Sigmoid colon (tissue), 7 donors: Measurements from ENCODE around the gene HOXA6. TPM values are rescaled to one million over a fixed set of nuclear protein-coding genes. Genes with fewer than 3 reads are reported as not detected.

Experiments
- DNase-seq: peaks from one replicate; pipeline ENCODE4 v3.0.0-alpha.2; 2019
- H3K27ac ChIP-seq, 4 donors: fragments of 200-600 bp; sonication (generic); one replicate each; pipeline ENCODE4 v1.5.1; 2016 to 2019; ENCODE audit warnings: mild to moderate bottlenecking in 1 of 4
- H3K27me3 ChIP-seq, 3 donors: fragments of 200-600 bp; sonication (generic); one replicate each; pipeline ENCODE4 v1.5.1; 2019; ENCODE audit warnings: mild to moderate bottlenecking in 1 of 3
- H3K36me3 ChIP-seq, 4 donors: fragments of 200-600 bp; sonication (generic); one replicate each; pipeline ENCODE4 v1.5.1; 2016 to 2019
- H3K4me1 ChIP-seq, 4 donors: fragments of 200-600 bp; sonication (generic); one replicate each; pipeline ENCODE4 v1.5.1; 2017 to 2019
- H3K4me3 ChIP-seq, 4 donors: fragments of 200-600 bp; sonication (generic); one replicate each; pipeline ENCODE4 v1.5.1; 2017 to 2019; ENCODE audit warnings: mild to moderate bottlenecking in 2 of 4, moderate library complexity in 1 of 4
- H3K9me3 ChIP-seq, 4 donors: fragments of 200-600 bp in 3 of 4; sonication (generic) in 3 of 4; one replicate each; pipeline versions ENCODE4 v1.5.1 to v1.6.1; 2013 to 2019
- CTCF ChIP-seq, 4 experiments: fragments of 450-650 bp in 3 of 4; fragments of 200-600 bp in 1 of 4; IDR thresholded peaks; one replicate each; pipeline ENCODE4 v1.5.1; 2016 to 2019; ENCODE audit warnings: antibody characterized with exemption in 4 of 4, mild to moderate bottlenecking in 3 of 4, moderate library complexity in 2 of 4
- EP300 ChIP-seq, 4 donors: sonication (generic); formaldehyde crosslinking; IDR thresholded peaks; one replicate each; pipeline ENCODE4 v1.6.1; 2017; ENCODE audit warnings: antibody characterized with exemption in 4 of 4
- POLR2A ChIP-seq, 2 donors: fragments of 450-650 bp; IDR thresholded peaks; one replicate each; pipeline ENCODE4 v1.6.1; 2016; ENCODE audit warnings: antibody characterized with exemption in 2 of 2, mild to moderate bottlenecking in 2 of 2, moderate library complexity in 2 of 2
- POLR2AphosphoS5 ChIP-seq, 4 donors: sonication (generic); formaldehyde crosslinking; IDR thresholded peaks; one replicate each; pipeline ENCODE4 v1.6.1; 2017; ENCODE audit warnings: antibody characterized with exemption in 4 of 4
- WGBS, 2 donors: extraction: QIAGEN DNeasy Blood & Tissue Kit; methylation state at CpG; one replicate each; pipeline ENCODE4 v1.1.7; 2013; 5-methylcytosine and 5-hydroxymethylcytosine counted together
- intact Hi-C: fragments of 100-400 bp; cut with DNase I; formaldehyde crosslinking; loops from one replicate; pipeline ENCODE4 v1.15.1; 2023
- polyA plus RNA-seq, 3 donors: library from polyadenylated mRNA; stranded (reverse); fragments of 200-250 nt; gene quantifications; one replicate each; pipeline ENCODE4 v1.2.3, GENCODE V29; 2013
- small RNA-seq, 3 donors: library from RNA; depleted of rRNA; stranded (forward); fragments of <200 nt; gene quantifications; one replicate each; pipeline ENCODE3, GENCODE V24; 2016
- total RNA-seq, 4 donors: library from RNA; depleted of rRNA; stranded (reverse); fragments of >200 nt; gene quantifications; one replicate each; pipeline ENCODE4 v1.1.0, GENCODE V29; 2016
- donor health status: healthy with polysubstance abuse.
- donor health status: Bipolar disorder and iron deficiency.
- donor health status: healthy.

The HOXA6 gene
- total and polyA plus RNA-seq, 7 donors: 1.6 to 10.0 (median 4.5) TPM; not detected in 1

- WGBS, 2 donors: 8 to 19% methylated on average over 35 of the region's 35 CpGs
- peak overlapping the region; percentile 77 to 93 (median 90) for H3K4me3 ChIP-seq
These were observed 49.6 kb downstream of the HOXA6 start for GRCh38 chr7:27097686-27098577.

DNA sequence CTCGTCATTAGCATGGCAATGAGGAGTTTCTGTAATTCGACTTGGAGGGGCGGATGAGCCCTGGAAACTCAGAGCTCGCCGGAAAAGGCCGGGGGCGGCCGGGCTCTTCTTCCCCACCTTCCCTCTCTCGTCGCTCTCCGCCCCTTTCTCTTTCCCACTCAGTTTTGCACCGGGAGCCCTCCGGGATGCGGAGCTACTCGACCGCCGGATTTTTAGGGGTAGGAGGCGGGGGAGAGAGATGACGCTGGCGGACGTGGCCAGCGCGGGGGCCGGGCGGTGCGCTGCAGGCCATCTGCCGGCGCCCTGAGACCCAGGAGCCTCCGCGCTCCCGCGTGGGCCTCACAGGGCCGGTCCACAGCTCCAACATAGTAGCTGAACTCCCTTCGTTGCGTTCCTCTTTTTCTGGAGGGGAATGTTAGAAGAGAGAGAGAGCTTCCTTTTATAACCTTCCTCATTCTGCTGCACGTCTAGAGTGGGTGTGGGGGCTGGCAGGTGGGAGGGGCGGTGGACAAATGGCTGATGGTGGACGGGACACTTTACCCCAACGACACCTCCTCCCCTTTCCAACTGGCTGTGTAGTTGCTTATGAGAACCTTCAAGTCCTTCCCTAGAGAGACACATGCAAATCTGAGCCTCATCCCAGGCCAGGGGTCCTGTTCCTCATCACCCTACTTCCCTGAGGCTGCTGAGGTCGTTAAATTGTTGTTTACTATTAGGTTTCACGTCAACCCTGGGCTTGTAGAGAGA is 50.6 kb downstream of the HOXA6 start:
- H3K27me3 ChIP-seq: no peaks in the 10 kb centered on the region

More at GRCh38 chr7:27097686-27098577, 49.6 kb downstream of the HOXA6 start:
- Histone ChIP-seq H3K27ac (peak overlapping the region; percentile 93 to 99 (median 94)), H3K9me3 (no peaks in the 10 kb centered on the region), H3K27me3 (no peaks in the 10 kb centered on the region), H3K4me1 (peaks cover 0 to 45% (median 29%) of the 10 kb centered on the region in 4 donors), H3K36me3 (no peaks in the 10 kb centered on the region)
- peak; percentile 70 for DNase-seq
- TF ChIP-seq POLR2A (IDR thresholded peaks at IDR 0.05) (no peak), EP300 (IDR thresholded peaks at IDR 0.05) (no peak), CTCF (IDR thresholded peaks at IDR 0.05) (no peak)
- intact Hi-C loops: loop anchor here (2.0 to 10.0 kb wide), 5 partner anchors 33 to 1233 kb away; partner anchors contain the start of genes CBX3, HNRNPA2B1, HOXA4 and SKAP2

DNA sequence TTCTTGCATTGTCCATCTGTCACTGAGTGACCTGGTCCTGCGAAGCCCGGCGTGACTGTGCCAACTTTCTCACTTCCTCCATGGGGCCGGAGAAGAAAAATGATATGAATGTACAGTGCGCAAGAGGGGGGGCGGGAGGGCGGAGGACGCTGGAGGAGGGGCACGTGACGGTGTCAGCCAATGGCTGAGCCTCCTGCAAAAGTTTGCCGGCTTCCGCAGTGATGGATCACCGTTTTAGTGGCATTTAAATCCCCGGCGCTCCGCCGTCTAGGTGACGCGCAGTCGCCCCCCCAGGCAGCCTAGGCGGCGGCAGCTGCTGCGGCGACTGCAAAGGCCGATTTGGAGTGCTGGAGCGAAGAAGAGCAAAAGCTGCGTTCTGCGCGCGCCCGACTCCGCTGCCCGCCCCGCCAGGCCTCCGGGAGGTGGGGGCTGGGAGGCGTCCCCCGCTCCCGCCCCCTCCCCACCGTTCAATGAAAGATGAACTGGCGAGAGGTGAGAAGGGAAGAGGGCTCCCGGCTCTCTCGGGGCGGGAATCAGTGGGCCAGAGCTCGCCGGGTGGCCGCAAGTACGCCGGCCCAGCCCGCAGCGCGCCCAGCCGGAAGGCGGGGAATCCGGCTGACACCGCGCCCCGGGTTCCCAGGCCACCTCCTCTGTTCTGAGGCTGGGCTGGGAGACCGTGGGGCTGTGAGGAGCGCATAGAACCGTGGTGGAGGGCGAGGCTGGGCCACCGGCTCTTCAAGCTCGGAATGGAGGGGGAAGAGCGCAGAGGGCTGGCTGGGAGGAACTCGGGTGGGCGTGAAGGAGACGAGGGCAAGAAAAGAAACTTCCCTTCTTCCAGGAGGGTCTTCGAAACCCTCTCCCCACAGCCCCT is 51.4 kb downstream of the HOXA6 start, which contains the start of gene HOXA1:
Gene HOXA1, minus strand, starts transcription at position 104 of the 871 bp plus-strand sequence. Its CDS starts 88 bp downstream, at position 16.
- 0 to 1% methylated on average over 68 of the region's 68 CpGs for WGBS, 2 donors
- no peaks in the 10 kb centered on the region for H3K27me3 ChIP-seq
- peaks cover 0 to 45% (median 25%) of the 10 kb centered on the region in 4 donors for H3K4me1 ChIP-seq
- peak within 1 kb of the TSS; percentile 93 to 99 (median 94) for H3K27ac ChIP-seq
- no peaks in the 10 kb centered on the region for H3K9me3 ChIP-seq
- peak; percentile 93 for DNase-seq
- H3K4me3 ChIP-seq: peak within 1 kb of the TSS; percentile 77 to 93 (median 90)
- TF ChIP-seq EP300 (IDR thresholded peaks at IDR 0.05) (no peak), POLR2AphosphoS5 (IDR thresholded peaks at IDR 0.05) (peak; percentile 75 to 92 (median 84)), POLR2A (IDR thresholded peaks at IDR 0.05) (peak; percentile 43 to 71)
- intact Hi-C loops: loop anchor here (2.0 to 10.0 kb wide), 4 partner anchors 231 to 1231 kb away; partner anchors contain the start of genes CBX3, HNRNPA2B1 and SKAP2
- H3K36me3 ChIP-seq: no peaks in the 10 kb centered on the region

More for the DNA sequence above, 50.6 kb downstream of the HOXA6 start:
- 1% methylated on average over 41 of the region's 41 CpGs for WGBS, 2 donors
- Histone ChIP-seq H3K9me3 (no peaks in the 10 kb centered on the region), H3K4me3 (peak overlapping the region; percentile 77 to 93 (median 90)), H3K4me1 (peaks cover 0 to 45% (median 25%) of the 10 kb centered on the region in 4 donors), H3K36me3 (no peaks in the 10 kb centered on the region), H3K27ac (peak overlapping the region; percentile 93 to 99 (median 94))
- peak; percentile 82 for DNase-seq
- intact Hi-C loops: loop anchor here (2.0 to 10.0 kb wide), 4 partner anchors 232 to 1232 kb away; partner anchors contain the start of genes CBX3, HNRNPA2B1 and SKAP2
- TF ChIP-seq EP300 (IDR thresholded peaks at IDR 0.05) (no peak), CTCF (IDR thresholded peaks at IDR 0.05) (no peak), POLR2A (IDR thresholded peaks at IDR 0.05) (peak; percentile 38 to 53), POLR2AphosphoS5 (IDR thresholded peaks at IDR 0.05) (peak; percentile 30 to 80 (median 73))

Small RNA genes within 50 kb of the gene (small RNA-seq; reads per million reads assigned to genes)
- gene AC004080.5 (0 reads per million in 3 donors), gene RF01977 (0 reads per million in 3 donors), gene RF02140 (0 reads per million in 3 donors), gene RF02141 (0 reads per million in 3 donors)

Other genes with a start within 250 kb of the HOXA6 start
- gene HOXA1, start 51.8 kb downstream of the HOXA6 start, total RNA-seq: 1 to 10 TPM in 2 of 4 donors, under 1 TPM in 2; 0.14 to 1.1 (median 0.95) TPM
- gene HOXA1, start 51.8 kb downstream of the HOXA6 start, polyA plus RNA-seq: 1 to 10 TPM in 2 of 3 donors, under 1 TPM in 1; 0.69 to 2.4 (median 2.0) TPM
- gene HOXA2, start 45.1 kb downstream of the HOXA6 start, total RNA-seq: 1 to 10 TPM; 1.6 to 4.3 (median 3.2) TPM
- gene HOXA2, start 45.1 kb downstream of the HOXA6 start, polyA plus RNA-seq: 1 to 10 TPM in 1 of 3 donors, under 1 TPM in 2; 0.60 to 1.9 (median 0.69) TPM
- gene HOXA4, start 17.0 kb downstream of the HOXA6 start, total RNA-seq: 1 to 10 TPM; 2.0 to 4.2 (median 2.9) TPM
- gene HOXA4, start 17.0 kb downstream of the HOXA6 start, polyA plus RNA-seq: 1 to 10 TPM in 2 of 3 donors, not detected in 1; 1.8 to 4.8 TPM
- gene HOXA5, start 4.1 kb downstream of the HOXA6 start, total RNA-seq: 10 to 100 TPM in 3 of 4 donors, 1 to 10 TPM in 1; 9.2 to 12.2 (median 11.2) TPM
- 10 to 100 TPM in 1 of 3 donors, 1 to 10 TPM in 2; 3.2 to 14.3 (median 7.8) TPM for gene HOXA5, start 4.1 kb downstream of the HOXA6 start, polyA plus RNA-seq
- 10 to 100 TPM in 2 of 4 donors, 1 to 10 TPM in 2; 4.9 to 20.8 (median 12.0) TPM for gene HOXA3, start 4.8 kb upstream of the HOXA6 start, total RNA-seq
- gene HOXA3, start 4.8 kb upstream of the HOXA6 start, polyA plus RNA-seq: 10 to 100 TPM in 2 of 3 donors, 1 to 10 TPM in 1; 3.9 to 15.6 (median 10.3) TPM
- 1 to 10 TPM; 4.7 to 9.1 (median 7.3) TPM for gene HOXA7, start 8.9 kb upstream of the HOXA6 start, total RNA-seq
- gene HOXA7, start 8.9 kb upstream of the HOXA6 start, polyA plus RNA-seq: 10 to 100 TPM; 18.0 to 23.9 (median 18.0) TPM
- gene HOXA9, start 17.8 kb upstream of the HOXA6 start, total RNA-seq: 10 to 100 TPM; 13.0 to 35.7 (median 18.2) TPM
- 10 to 100 TPM; 21.4 to 22.4 (median 21.6) TPM for gene HOXA9, start 17.8 kb upstream of the HOXA6 start, polyA plus RNA-seq
- 10 to 100 TPM; 55.1 to 64.0 (median 59.5) TPM for gene HOXA10, start 26.5 kb upstream of the HOXA6 start, total RNA-seq
- gene HOXA10, start 26.5 kb upstream of the HOXA6 start, polyA plus RNA-seq: 10 to 100 TPM; 22.2 to 25.0 (median 22.8) TPM
- gene HOXA11, start 37.5 kb upstream of the HOXA6 start, total RNA-seq: 10 to 100 TPM; 18.7 to 25.0 (median 22.1) TPM
- gene HOXA11, start 37.5 kb upstream of the HOXA6 start, polyA plus RNA-seq: 1 to 10 TPM; 3.0 to 6.0 (median 4.8) TPM
- gene HOXA13, start 52.3 kb upstream of the HOXA6 start, total RNA-seq: 10 to 100 TPM in 3 of 4 donors, 1 to 10 TPM in 1; 9.4 to 35.3 (median 21.8) TPM
- gene HOXA13, start 52.3 kb upstream of the HOXA6 start, polyA plus RNA-seq: 10 to 100 TPM; 10.7 to 21.6 (median 17.1) TPM
- gene EVX1, start 95.0 kb upstream of the HOXA6 start, total RNA-seq: not detected
- 1 to 10 TPM in 2 of 3 donors, under 1 TPM in 1; 0.32 to 1.4 (median 1.2) TPM for gene EVX1, start 95.0 kb upstream of the HOXA6 start, polyA plus RNA-seq